GM23338 (cell line): Measurements from ENCODE around the gene SIRT6. TPM values are rescaled to one million over a fixed set of nuclear protein-coding genes. Genes with fewer than 3 reads are reported as not detected.

Source experiments
- ATAC-seq: fragments of 200-7000 bp; cut with Tn5 transposase; 3 replicates; pipeline ENCODE4 v1.9.1; 2020
- DNase-seq: peaks from one replicate; pipeline ENCODE4 v3.0.0-alpha.2; 2015; ENCODE audit warnings: low spot score
- H2AFZ ChIP-seq: fragments of 200-600 bp; sonication (generic); 2 replicates; pipeline ENCODE4 v1.8.0; 2016; ENCODE audit warnings: antibody characterized with exemption, mild to moderate bottlenecking, moderate library complexity
- H3F3A ChIP-seq: fragments of 200-600 bp; sonication (generic); replicated peaks from 2 replicates; pipeline ENCODE4 v1.8.0; 2017; ENCODE audit warnings: antibody characterized with exemption, mixed run types, low read depth
- H3K27ac ChIP-seq: fragments of 200-600 bp; sonication (generic); 2 replicates; pipeline ENCODE4 v1.6.1; 2016; ENCODE audit warnings: low read depth
- H3K27me3 ChIP-seq: fragments of 200-600 bp; sonication (generic); 2 replicates; pipeline ENCODE4 v1.8.0; 2016; ENCODE audit warnings: mild to moderate bottlenecking, mixed run types, moderate library complexity; ENCODE audit not compliant: insufficient read depth
- H3K36me3 ChIP-seq: fragments of 200-600 bp; sonication (generic); 2 replicates; pipeline ENCODE4 v1.8.0; 2016; ENCODE audit warnings: mild to moderate bottlenecking; ENCODE audit not compliant: insufficient read depth
- H3K4me1 ChIP-seq: fragments of 200-600 bp; sonication (generic); 2 replicates; pipeline ENCODE4 v1.8.0; 2016; ENCODE audit warnings: mild to moderate bottlenecking, moderate library complexity; ENCODE audit not compliant: insufficient read depth
- H3K4me2 ChIP-seq: fragments of 200-600 bp; sonication (generic); 2 replicates; pipeline ENCODE4 v1.7.1; 2017; ENCODE audit warnings: mixed run types
- H3K4me3 ChIP-seq: fragments of 200-600 bp; sonication (generic); 2 replicates; pipeline ENCODE4 v1.6.1; 2016; ENCODE audit warnings: mixed run types
- H3K79me2 ChIP-seq: fragments of 200-600 bp; sonication (generic); replicated peaks from 2 replicates; pipeline ENCODE4 v1.8.0; 2017; ENCODE audit warnings: mild to moderate bottlenecking; ENCODE audit not compliant: insufficient read depth
- H3K9me2 ChIP-seq: fragments of 200-600 bp; sonication (generic); 2 replicates; pipeline ENCODE4 v1.8.0; 2017; ENCODE audit not compliant: insufficient read depth
- H4K20me1 ChIP-seq: fragments of 200-600 bp; sonication (generic); replicated peaks from 2 replicates; pipeline ENCODE4 v1.8.0; 2017; ENCODE audit warnings: mild to moderate bottlenecking; ENCODE audit not compliant: insufficient read depth
- H3K27ac Mint-ChIP-seq: 2 replicates; pipeline ENCODE4 v1.8.0; 2020; ENCODE audit warnings: inconsistent platforms, mild to moderate bottlenecking, moderate library complexity, mixed read lengths
- H3K27me3 Mint-ChIP-seq: 3 replicates; pipeline ENCODE4 v1.8.0; 2022; ENCODE audit warnings: low read depth, mild to moderate bottlenecking, moderate library complexity, mixed read lengths, inconsistent platforms; ENCODE audit not compliant: insufficient read depth, poor library complexity
- H3K36me3 Mint-ChIP-seq: 3 replicates; pipeline ENCODE4 v1.8.0; 2021; ENCODE audit warnings: low read depth, mild to moderate bottlenecking, inconsistent platforms, moderate library complexity, mixed read lengths
- H3K4me1 Mint-ChIP-seq: 3 replicates; pipeline ENCODE4 v1.8.0; 2020; ENCODE audit warnings: mild to moderate bottlenecking, inconsistent platforms, mixed read lengths
- H3K4me3 Mint-ChIP-seq: 3 replicates; pipeline ENCODE4 v1.8.0; 2021; ENCODE audit warnings: moderate library complexity, mild to moderate bottlenecking, inconsistent platforms, mixed read lengths
- H3K9me3 Mint-ChIP-seq: 3 replicates; pipeline ENCODE4 v1.8.0; 2020; ENCODE audit warnings: moderate library complexity, mild to moderate bottlenecking, inconsistent platforms, mixed read lengths
- CREB1 ChIP-seq: fragments of 250-450 bp; sonication (Bioruptor Pico); IDR thresholded peaks from 2 replicates; pipeline ENCODE4 v1.5.0; 2020; ENCODE audit warnings: low read depth, mild to moderate bottlenecking, moderate library complexity
- CTCF ChIP-seq, 2 experiments: fragments of 200-600 bp in 1 of 2; sonication (generic) in 1 of 2; conservative IDR thresholded peaks; 2 replicates each; pipeline versions ENCODE4 v1.5.1 to v1.6.1; 2016 to 2017; ENCODE audit warnings: antibody characterized with exemption in 2 of 2, low read depth in 2 of 2, mild to moderate bottlenecking in 2 of 2, moderate library complexity in 1 of 2
- ETS1 ChIP-seq: IDR thresholded peaks from 2 replicates; pipeline ENCODE4 v1.6.1; 2016; ENCODE audit warnings: antibody characterized with exemption
- EZH2 ChIP-seq: fragments of 200-600 bp; sonication (generic); IDR thresholded peaks from one replicate; pipeline ENCODE4 v1.8.0; 2017; ENCODE audit warnings: antibody characterized with exemption, mild to moderate bottlenecking, low read depth; ENCODE audit not compliant: unreplicated experiment
- EZH2phosphoT487 ChIP-seq: fragments of 200-600 bp; sonication (generic); IDR thresholded peaks from one replicate; pipeline ENCODE4 v1.8.1; 2018; ENCODE audit warnings: antibody characterized with exemption; ENCODE audit not compliant: unreplicated experiment
- JUNB ChIP-seq: IDR thresholded peaks from one replicate; pipeline ENCODE4 v1.6.1; 2016; ENCODE audit warnings: antibody characterized with exemption; ENCODE audit not compliant: unreplicated experiment
- NANOG ChIP-seq: IDR thresholded peaks from 2 replicates; pipeline ENCODE4 v1.6.1; 2016; ENCODE audit warnings: antibody characterized with exemption, borderline replicate concordance
- POLR2AphosphoS5 ChIP-seq: IDR thresholded peaks from 2 replicates; pipeline ENCODE4 v1.6.1; 2016; ENCODE audit warnings: antibody characterized with exemption, low read depth
- ZNF114 ChIP-seq: fragments of 250-450 bp; sonication (Bioruptor Pico); IDR thresholded peaks from 2 replicates; pipeline ENCODE4 v1.5.0; 2020; ENCODE audit warnings: mild to moderate bottlenecking, moderate library complexity
- ZNF462 ChIP-seq: fragments of 250-450 bp; sonication (Bioruptor Pico); IDR thresholded peaks from 2 replicates; pipeline ENCODE4 v1.5.0; 2020; ENCODE audit warnings: mild to moderate bottlenecking, moderate library complexity
- polyA plus RNA-seq: library from polyadenylated mRNA; unstranded; fragments of >200 nt; fragmentation: Nextera tagmentation; extraction: Ambion mirVana; gene quantifications from 2 replicates; pipeline ENCODE4 v1.2.1, GENCODE V29; 2016
- total RNA-seq: library from RNA; depleted of rRNA; stranded (reverse); fragments of >200 nt; shearing (Covaris generic); gene quantifications from 2 replicates; pipeline ENCODE4 v1.2.3, GENCODE V29; 2014
- TF ChIP-seq, protein P1 (sequence below): IDR thresholded peaks from one replicate; pipeline ENCODE4 v1.6.1; 2018; ENCODE audit warnings: antibody characterized with exemption; ENCODE audit not compliant: unreplicated experiment

The SIRT6 gene
- total and polyA plus RNA-seq, 2 experiments from 2014 or later = 18.9 to 26.7 TPM

DNA sequence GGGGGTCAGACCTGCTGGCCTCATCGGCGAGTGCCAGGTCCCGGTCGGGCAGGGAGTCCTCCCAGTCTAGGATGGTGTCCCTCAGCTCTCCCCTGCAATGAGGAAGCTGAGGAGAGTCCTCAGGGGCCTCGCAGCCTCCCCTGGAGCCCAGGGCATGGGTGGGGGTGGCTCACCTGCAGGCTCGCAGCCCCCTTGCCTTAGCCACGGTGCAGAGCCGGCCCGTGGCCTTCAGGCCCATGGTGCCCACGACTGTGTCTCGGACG lies 6.8 kb downstream of the SIRT6 start:
- no peaks in the 10 kb centered on the region for H3F3A ChIP-seq
- no peaks in the 10 kb centered on the region; the same call in 1 of the 2 replicates for H4K20me1 ChIP-seq
- Mint-ChIP-seq H3K4me3 (no peak overlapping the region), H3K27ac (no peak overlapping the region), H3K9me3 (no peaks in the 10 kb centered on the region), H3K4me1 (peaks cover 4% of the 10 kb centered on the region; the same call in 2 of the 3 replicates), H3K27me3 (peaks cover 17% of the 10 kb centered on the region), H3K36me3 (peaks cover 5% of the 10 kb centered on the region; the same call in 2 of the 3 replicates)
- H3K27ac ChIP-seq = no peak overlapping the region
- peaks cover 8% of the 10 kb centered on the region; the same call in 1 of the 2 replicates for H3K27me3 ChIP-seq
- H3K36me3 ChIP-seq = no peaks in the 10 kb centered on the region
- no peaks in the 10 kb centered on the region for H3K4me1 ChIP-seq
- H3K79me2 ChIP-seq = no peaks in the 10 kb centered on the region
- H3K4me3 ChIP-seq = no peak overlapping the region
- H3K9me2 ChIP-seq = no peaks in the 10 kb centered on the region
- ATAC-seq = no peak
- H2AFZ ChIP-seq = no peak overlapping the region
- TF ChIP-seq, protein P1, sequence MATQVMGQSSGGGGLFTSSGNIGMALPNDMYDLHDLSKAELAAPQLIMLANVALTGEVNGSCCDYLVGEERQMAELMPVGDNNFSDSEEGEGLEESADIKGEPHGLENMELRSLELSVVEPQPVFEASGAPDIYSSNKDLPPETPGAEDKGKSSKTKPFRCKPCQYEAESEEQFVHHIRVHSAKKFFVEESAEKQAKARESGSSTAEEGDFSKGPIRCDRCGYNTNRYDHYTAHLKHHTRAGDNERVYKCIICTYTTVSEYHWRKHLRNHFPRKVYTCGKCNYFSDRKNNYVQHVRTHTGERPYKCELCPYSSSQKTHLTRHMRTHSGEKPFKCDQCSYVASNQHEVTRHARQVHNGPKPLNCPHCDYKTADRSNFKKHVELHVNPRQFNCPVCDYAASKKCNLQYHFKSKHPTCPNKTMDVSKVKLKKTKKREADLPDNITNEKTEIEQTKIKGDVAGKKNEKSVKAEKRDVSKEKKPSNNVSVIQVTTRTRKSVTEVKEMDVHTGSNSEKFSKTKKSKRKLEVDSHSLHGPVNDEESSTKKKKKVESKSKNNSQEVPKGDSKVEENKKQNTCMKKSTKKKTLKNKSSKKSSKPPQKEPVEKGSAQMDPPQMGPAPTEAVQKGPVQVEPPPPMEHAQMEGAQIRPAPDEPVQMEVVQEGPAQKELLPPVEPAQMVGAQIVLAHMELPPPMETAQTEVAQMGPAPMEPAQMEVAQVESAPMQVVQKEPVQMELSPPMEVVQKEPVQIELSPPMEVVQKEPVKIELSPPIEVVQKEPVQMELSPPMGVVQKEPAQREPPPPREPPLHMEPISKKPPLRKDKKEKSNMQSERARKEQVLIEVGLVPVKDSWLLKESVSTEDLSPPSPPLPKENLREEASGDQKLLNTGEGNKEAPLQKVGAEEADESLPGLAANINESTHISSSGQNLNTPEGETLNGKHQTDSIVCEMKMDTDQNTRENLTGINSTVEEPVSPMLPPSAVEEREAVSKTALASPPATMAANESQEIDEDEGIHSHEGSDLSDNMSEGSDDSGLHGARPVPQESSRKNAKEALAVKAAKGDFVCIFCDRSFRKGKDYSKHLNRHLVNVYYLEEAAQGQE = no peak
- no peak for TF ChIP-seq CREB1 (CRISPR knock-in tag)
- TF ChIP-seq EZH2phosphoT487 = no peak
- TF ChIP-seq EZH2 = no peak
- no peak for TF ChIP-seq POLR2AphosphoS5
- no peak for TF ChIP-seq NANOG
- TF ChIP-seq JUNB = no peak
- TF ChIP-seq CTCF (conservative IDR thresholded peaks at IDR 0.05; ENCODE audit: low read depth in 2 of 2) = no peak
- no peak for TF ChIP-seq ETS1
- no peak for TF ChIP-seq ZNF462 (CRISPR knock-in tag)
- no peak for TF ChIP-seq ZNF114
- no peak overlapping the region for H3K4me2 ChIP-seq
- no peak for DNase-seq
